ENCODE data around the gene MARCHF3. TPM values are rescaled to one million over a fixed set of nuclear protein-coding genes. Genes with fewer than 3 reads are reported as not detected.

MARCHF3 gene
- total and polyA plus RNA-seq, 2 of the 13 experiments (the other 11 are each of a cell fraction or from before 2014, with no cell fraction given) = 4.8 to 11.9 TPM

GRCh38 chr5:127030259-127031146 is at the start of gene MARCHF3 (continued):
- TF ChIP-seq, protein P1, sequence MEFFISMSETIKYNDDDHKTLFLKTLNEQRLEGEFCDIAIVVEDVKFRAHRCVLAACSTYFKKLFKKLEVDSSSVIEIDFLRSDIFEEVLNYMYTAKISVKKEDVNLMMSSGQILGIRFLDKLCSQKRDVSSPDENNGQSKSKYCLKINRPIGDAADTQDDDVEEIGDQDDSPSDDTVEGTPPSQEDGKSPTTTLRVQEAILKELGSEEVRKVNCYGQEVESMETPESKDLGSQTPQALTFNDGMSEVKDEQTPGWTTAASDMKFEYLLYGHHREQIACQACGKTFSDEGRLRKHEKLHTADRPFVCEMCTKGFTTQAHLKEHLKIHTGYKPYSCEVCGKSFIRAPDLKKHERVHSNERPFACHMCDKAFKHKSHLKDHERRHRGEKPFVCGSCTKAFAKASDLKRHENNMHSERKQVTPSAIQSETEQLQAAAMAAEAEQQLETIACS (CRISPR knock-in tag; IDR thresholded peaks at IDR 0.05) = no peak
- peak; percentile 89 to 90 for TF ChIP-seq POLR2A (IDR thresholded peaks at IDR 0.05; ENCODE audit: insufficient read depth in 1 of 2, low read depth in 2 of 2, low read length in 2 of 2)
- TF ChIP-seq MXD3 (CRISPR knock-in tag; IDR thresholded peaks at IDR 0.05) = peak; percentile 16; the same call in 1 of the 2 replicates
- peak; percentile 81; the same call in 1 of the 2 replicates for TF ChIP-seq WIZ (CRISPR knock-in tag; IDR thresholded peaks at IDR 0.05)
- no peak; the same call in 1 of the 2 replicates for TF ChIP-seq SMYD3 (CRISPR knock-in tag; IDR thresholded peaks at IDR 0.05)
- peak in 1 of 2 experiments; percentile 79; a peak in 2 of 4 replicates for TF ChIP-seq ATF4 (CRISPR knock-in tag; IDR thresholded peaks at IDR 0.05)
- no peak for TF ChIP-seq ZNF382 (CRISPR knock-in tag; IDR thresholded peaks at IDR 0.05; ENCODE audit: borderline replicate concordance)
- TF ChIP-seq PHF20 (CRISPR knock-in tag; IDR thresholded peaks at IDR 0.05) = no peak; the same call in none of the 2 replicates
- TF ChIP-seq TFDP2 (CRISPR knock-in tag; IDR thresholded peaks at IDR 0.05) = peak; percentile 95
- TF ChIP-seq, protein P2, sequence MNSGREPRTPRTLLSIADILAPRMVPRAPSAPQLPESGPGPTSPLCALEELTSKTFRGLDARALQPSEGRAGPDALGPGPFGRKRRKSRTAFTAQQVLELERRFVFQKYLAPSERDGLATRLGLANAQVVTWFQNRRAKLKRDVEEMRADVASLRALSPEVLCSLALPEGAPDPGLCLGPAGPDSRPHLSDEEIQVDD (CRISPR knock-in tag; IDR thresholded peaks at IDR 0.05; ENCODE audit: borderline replicate concordance) = no peak
- no peak for TF ChIP-seq NFE2 (CRISPR knock-in tag; IDR thresholded peaks at IDR 0.05)
- no peak for TF ChIP-seq SRSF9 (IDR thresholded peaks at IDR 0.05; ENCODE audit: borderline replicate concordance, insufficient read depth, low read depth, low read length, poor library complexity, severe bottlenecking)
- 0 out of 2 replicates have a peak, but pooled peaks have one; percentile 21 for TF ChIP-seq IKZF5 (CRISPR knock-in tag; IDR thresholded peaks at IDR 0.05)
- no peak for TF ChIP-seq MTF1 (CRISPR knock-in tag; IDR thresholded peaks at IDR 0.05)
- TF ChIP-seq, protein P3, sequence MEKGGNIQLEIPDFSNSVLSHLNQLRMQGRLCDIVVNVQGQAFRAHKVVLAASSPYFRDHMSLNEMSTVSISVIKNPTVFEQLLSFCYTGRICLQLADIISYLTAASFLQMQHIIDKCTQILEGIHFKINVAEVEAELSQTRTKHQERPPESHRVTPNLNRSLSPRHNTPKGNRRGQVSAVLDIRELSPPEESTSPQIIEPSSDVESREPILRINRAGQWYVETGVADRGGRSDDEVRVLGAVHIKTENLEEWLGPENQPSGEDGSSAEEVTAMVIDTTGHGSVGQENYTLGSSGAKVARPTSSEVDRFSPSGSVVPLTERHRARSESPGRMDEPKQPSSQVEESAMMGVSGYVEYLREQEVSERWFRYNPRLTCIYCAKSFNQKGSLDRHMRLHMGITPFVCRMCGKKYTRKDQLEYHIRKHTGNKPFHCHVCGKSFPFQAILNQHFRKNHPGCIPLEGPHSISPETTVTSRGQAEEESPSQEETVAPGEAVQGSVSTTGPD (CRISPR knock-in tag; IDR thresholded peaks at IDR 0.05) = no peak
- no peak for TF ChIP-seq PRDM10 (CRISPR knock-in tag; IDR thresholded peaks at IDR 0.05; ENCODE audit: low read depth)
